Glutamatergic neuron (in vitro differentiated cells): ENCODE measurements around the gene RBX1. TPM values are rescaled to one million over a fixed set of nuclear protein-coding genes. Genes with fewer than 3 reads are reported as not detected.

ENCODE experiments used
- DNase-seq: peaks from one replicate; pipeline ENCODE4 v3.0.0; 2022
- H3K27ac Mint-ChIP-seq: one replicate; pipeline ENCODE4 v1.8.0; 2020; ENCODE audit warnings: mild to moderate bottlenecking, mixed read lengths, inconsistent platforms; ENCODE audit not compliant: unreplicated experiment
- H3K27me3 Mint-ChIP-seq: one replicate; pipeline ENCODE4 v1.8.0; 2020; ENCODE audit warnings: mild to moderate bottlenecking, moderate library complexity, mixed read lengths, inconsistent platforms; ENCODE audit not compliant: unreplicated experiment
- H3K36me3 Mint-ChIP-seq: one replicate; pipeline ENCODE4 v1.8.0; 2020; ENCODE audit warnings: mild to moderate bottlenecking, mixed read lengths, inconsistent platforms; ENCODE audit not compliant: unreplicated experiment
- H3K4me1 Mint-ChIP-seq: one replicate; pipeline ENCODE4 v1.8.0; 2020; ENCODE audit warnings: mild to moderate bottlenecking, low read depth, mixed read lengths, inconsistent platforms; ENCODE audit not compliant: unreplicated experiment
- H3K4me3 Mint-ChIP-seq: one replicate; pipeline ENCODE4 v1.8.0; 2020; ENCODE audit warnings: mild to moderate bottlenecking, mixed read lengths, inconsistent platforms; ENCODE audit not compliant: unreplicated experiment
- H3K9me3 Mint-ChIP-seq: one replicate; pipeline ENCODE4 v1.8.0; 2020; ENCODE audit warnings: mild to moderate bottlenecking, moderate library complexity, mixed read lengths, inconsistent platforms; ENCODE audit not compliant: unreplicated experiment
- total RNA-seq: library from RNA; stranded (reverse); fragmentation: NEBNext Ultra II Directional; extraction: Animal tissue kit (Norgen Biotek cat#: 25700); gene quantifications from one replicate; pipeline ENCODE4 v1.2.1, GENCODE V29; 2021; ENCODE audit not compliant: unreplicated experiment
- TF ChIP-seq, protein P1 (sequence below): fragments of 200-600 bp; sonication (generic); IDR thresholded peaks from one replicate; pipeline ENCODE4 v1.5.0; 2021; ENCODE audit not compliant: partially characterized antibody, unreplicated experiment

Gene RBX1
- total RNA-seq, 1 donor from 2014 or later = 66.4 TPM

GRCh38 chr22:40979198-40979597, 28.0 kb downstream of the RBX1 start:
- no peak overlapping the region for H3K27ac Mint-ChIP-seq
- H3K27me3 Mint-ChIP-seq = no peaks in the 10 kb centered on the region
- H3K4me3 Mint-ChIP-seq = no peak overlapping the region
- no peaks in the 10 kb centered on the region for H3K4me1 Mint-ChIP-seq
- no peaks in the 10 kb centered on the region for H3K9me3 Mint-ChIP-seq
- TF ChIP-seq, protein P1, sequence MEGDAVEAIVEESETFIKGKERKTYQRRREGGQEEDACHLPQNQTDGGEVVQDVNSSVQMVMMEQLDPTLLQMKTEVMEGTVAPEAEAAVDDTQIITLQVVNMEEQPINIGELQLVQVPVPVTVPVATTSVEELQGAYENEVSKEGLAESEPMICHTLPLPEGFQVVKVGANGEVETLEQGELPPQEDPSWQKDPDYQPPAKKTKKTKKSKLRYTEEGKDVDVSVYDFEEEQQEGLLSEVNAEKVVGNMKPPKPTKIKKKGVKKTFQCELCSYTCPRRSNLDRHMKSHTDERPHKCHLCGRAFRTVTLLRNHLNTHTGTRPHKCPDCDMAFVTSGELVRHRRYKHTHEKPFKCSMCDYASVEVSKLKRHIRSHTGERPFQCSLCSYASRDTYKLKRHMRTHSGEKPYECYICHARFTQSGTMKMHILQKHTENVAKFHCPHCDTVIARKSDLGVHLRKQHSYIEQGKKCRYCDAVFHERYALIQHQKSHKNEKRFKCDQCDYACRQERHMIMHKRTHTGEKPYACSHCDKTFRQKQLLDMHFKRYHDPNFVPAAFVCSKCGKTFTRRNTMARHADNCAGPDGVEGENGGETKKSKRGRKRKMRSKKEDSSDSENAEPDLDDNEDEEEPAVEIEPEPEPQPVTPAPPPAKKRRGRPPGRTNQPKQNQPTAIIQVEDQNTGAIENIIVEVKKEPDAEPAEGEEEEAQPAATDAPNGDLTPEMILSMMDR = no peak
- no peaks in the 10 kb centered on the region for H3K36me3 Mint-ChIP-seq
- DNase-seq = no peak

- no peaks in the 10 kb centered on the region for H3K27me3 Mint-ChIP-seq
- H3K27ac Mint-ChIP-seq = no peak overlapping the region
- DNase-seq = no peak
- no peaks in the 10 kb centered on the region for H3K4me1 Mint-ChIP-seq
- no peak overlapping the region for H3K4me3 Mint-ChIP-seq
- H3K36me3 Mint-ChIP-seq = no peaks in the 10 kb centered on the region
- H3K9me3 Mint-ChIP-seq = no peaks in the 10 kb centered on the region
- TF ChIP-seq, protein P1 = no peak
Observed at GRCh38 chr22:40979871-40980270, 28.7 kb downstream of the RBX1 start.

- Mint-ChIP-seq H3K9me3 (no peaks in the 10 kb centered on the region), H3K4me1 (no peaks in the 10 kb centered on the region), H3K36me3 (no peaks in the 10 kb centered on the region), H3K27ac (no peak overlapping the region), H3K27me3 (no peaks in the 10 kb centered on the region), H3K4me3 (no peak overlapping the region)
- DNase-seq = no peak
- TF ChIP-seq, protein P1 = no peak
Observed at GRCh38 chr22:40982482-40983385, 31.6 kb downstream of the RBX1 start.

DNA sequence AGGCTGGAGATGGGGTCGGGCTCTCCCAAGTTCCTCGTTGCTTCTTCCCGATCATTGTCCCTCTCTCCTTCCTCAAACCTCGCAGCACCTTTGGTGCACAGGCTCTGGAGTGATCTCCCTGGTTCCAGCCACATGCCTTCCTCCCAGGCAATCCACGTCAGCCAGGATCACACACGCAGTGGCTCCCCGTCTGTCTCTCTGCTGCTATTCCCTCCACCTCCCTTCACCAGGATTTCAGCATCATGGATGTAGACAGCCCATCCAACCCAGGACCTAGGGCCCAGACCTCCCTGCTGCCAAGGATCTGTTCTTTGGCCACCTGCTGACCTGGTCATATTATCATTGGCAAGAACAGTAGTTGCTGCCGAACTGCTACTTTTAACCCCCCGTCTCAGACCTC, 40.1 kb downstream of the RBX1 start:
- Mint-ChIP-seq H3K4me3 (no peak overlapping the region), H3K27ac (no peak overlapping the region), H3K4me1 (no peaks in the 10 kb centered on the region), H3K9me3 (peaks cover 3% of the 10 kb centered on the region), H3K27me3 (peaks cover 10% of the 10 kb centered on the region), H3K36me3 (no peaks in the 10 kb centered on the region)
- TF ChIP-seq, protein P1 = no peak
- no peak for DNase-seq

GRCh38 chr22:40995821-40996220, 44.6 kb downstream of the RBX1 start:
- peaks cover 3% of the 10 kb centered on the region for H3K9me3 Mint-ChIP-seq
- no peaks in the 10 kb centered on the region for H3K4me1 Mint-ChIP-seq
- peaks cover 7% of the 10 kb centered on the region for H3K27me3 Mint-ChIP-seq
- H3K36me3 Mint-ChIP-seq = no peaks in the 10 kb centered on the region
- no peak overlapping the region for H3K4me3 Mint-ChIP-seq
- DNase-seq = no peak
- TF ChIP-seq, protein P1 = no peak
- no peak overlapping the region for H3K27ac Mint-ChIP-seq
